Glomerular visceral epithelial cell (primary cell): ENCODE data around the gene SPG21.

Source experiments
- DNase-seq: peaks from one replicate; pipeline ENCODE4 v3.0.0-alpha.2; 2016; ENCODE audit errors: extremely low spot score

Gene SPG21

DNA sequence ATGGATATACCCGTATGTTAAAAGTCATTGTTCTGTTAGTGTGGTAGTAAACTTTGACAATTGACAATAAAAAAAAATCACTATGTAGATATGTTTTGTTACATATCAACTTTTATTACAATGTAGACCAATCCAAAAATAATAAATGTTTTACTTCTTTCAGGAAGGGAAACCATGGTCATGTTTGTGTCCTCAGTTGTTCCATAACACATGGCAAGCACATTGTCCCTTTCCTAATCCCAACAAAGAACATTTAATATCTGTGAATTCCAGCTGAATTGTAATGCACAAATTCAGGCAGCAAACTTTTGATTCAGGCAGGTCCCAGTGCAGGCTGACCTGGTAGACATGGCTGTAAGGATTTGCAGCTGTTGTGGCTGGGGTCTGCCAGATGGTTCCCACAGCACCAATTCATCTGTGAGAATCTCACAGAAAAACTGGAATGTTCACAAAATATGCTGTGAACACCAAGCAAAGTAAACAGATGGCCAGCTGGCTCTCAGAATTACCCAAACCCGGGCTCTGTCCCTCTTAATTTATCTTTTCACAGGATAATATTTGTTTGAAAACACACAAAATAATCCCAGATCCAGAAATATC is 1.9 kb upstream of the SPG21 start:
- no peak for DNase-seq

GRCh38 chr15:64990168-64990470 is 405 bp upstream of the SPG21 start:
- no peak for DNase-seq

GRCh38 chr15:64987136-64987535 is 2.6 kb downstream of the SPG21 start:
- DNase-seq: no peak

GRCh38 chr15:64985366-64986033 is 4.2 kb downstream of the SPG21 start:
- no peak for DNase-seq

DNA sequence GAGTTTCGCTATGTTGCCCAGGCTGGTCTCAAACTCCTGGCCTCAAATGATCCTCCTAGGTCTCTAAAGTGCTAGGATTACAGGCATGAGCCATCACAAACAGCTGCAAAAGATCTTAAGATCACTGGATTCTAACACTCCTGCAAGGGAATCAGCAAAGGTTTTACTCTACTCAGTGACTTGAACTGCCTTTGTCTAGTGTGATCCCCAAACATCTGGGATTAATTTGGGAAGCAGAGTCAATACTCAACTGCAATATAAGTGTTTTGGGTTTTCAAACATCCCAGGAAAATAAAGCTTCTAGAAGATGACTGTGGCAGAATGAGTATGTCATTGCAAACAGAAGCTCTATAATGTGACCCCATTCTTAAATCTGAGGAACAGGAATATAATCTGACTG is 7.2 kb downstream of the SPG21 start:
- DNase-seq: no peak

- DNase-seq: no peak
Observed at GRCh38 chr15:64981812-64982431, 7.8 kb downstream of the SPG21 start.

- DNase-seq: no peak
Observed at GRCh38 chr15:64979252-64979710, 10.4 kb downstream of the SPG21 start.

GRCh38 chr15:64975390-64975789 is 14.3 kb downstream of the SPG21 start:
- no peak for DNase-seq

- DNase-seq: no peak
Observed at GRCh38 chr15:64970698-64971097, 19.0 kb downstream of the SPG21 start.

GRCh38 chr15:64969401-64969800 is 20.3 kb downstream of the SPG21 start:
- no peak for DNase-seq

GRCh38 chr15:64961013-64961412 is 28.7 kb downstream of the SPG21 start:
- DNase-seq: no peak

GRCh38 chr15:64960153-64960552 is 29.6 kb downstream of the SPG21 start:
- no peak for DNase-seq

DNA sequence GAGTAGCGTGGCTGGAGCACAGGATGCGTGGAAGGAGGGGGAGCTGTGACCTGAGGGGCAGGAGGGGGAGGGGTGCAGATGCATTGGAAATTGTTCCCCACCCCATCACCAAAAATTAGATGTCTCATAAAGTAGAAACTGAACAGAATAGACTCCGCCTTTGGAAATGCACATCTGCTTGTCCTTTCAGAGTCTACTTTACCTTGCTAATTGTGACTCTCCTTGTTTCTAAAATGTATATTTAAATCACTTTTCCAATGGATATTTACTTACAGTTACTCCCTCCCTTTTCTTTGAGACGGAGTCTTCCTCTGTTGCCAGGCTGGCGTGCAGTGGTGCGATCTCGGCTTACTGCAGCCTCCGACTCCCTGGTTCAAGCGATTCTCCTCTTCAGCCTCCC is 30.6 kb downstream of the SPG21 start:
- DNase-seq: no peak

GRCh38 chr15:64954395-64954794 is 35.3 kb downstream of the SPG21 start:
- DNase-seq: no peak

- DNase-seq: no peak
Observed at GRCh38 chr15:64951777-64952418, 37.8 kb downstream of the SPG21 start.

DNA sequence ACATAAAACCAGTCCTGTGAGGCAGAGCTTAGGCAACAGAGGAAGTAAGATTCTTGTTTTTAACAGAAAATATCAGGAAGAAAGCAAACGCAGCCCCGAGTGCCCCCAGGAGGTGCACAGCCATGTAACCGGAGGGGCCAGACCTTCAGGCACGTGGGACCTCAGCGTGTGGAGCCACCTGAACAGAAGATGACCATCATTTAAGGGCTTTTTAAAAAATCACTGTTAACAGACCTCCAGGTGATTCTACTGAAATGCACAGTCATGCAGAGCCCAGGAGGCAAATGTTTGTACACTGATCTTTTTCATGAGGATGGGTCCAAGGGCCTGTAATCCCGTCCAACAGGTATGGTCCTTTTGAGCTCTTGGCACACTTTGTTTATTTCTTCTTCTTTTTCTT is 38.8 kb downstream of the SPG21 start:
- DNase-seq: no peak

GRCh38 chr15:64949383-64950186 is 40.1 kb downstream of the SPG21 start:
- DNase-seq: no peak

DNA sequence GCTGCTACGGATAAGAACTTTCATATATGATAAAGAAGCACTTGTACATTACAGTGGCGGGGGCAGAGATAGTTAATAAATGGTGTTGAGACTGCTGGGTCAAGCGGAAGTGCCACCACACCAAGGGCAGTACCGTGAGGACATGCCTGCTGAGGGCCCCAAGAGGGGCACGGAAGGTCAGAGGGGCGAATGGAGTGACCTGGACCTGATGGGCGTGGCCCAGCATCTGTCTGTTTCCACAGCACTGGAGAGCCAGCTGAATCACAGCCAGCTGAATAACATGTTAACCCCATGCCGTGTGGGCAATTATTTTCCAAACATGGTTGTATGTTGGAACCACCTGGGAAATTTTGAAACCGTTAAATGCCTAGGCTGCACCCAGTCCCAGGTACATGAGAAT is 40.8 kb downstream of the SPG21 start:
- DNase-seq: no peak

- no peak for DNase-seq
Observed at GRCh38 chr15:64947211-64947610, 42.5 kb downstream of the SPG21 start.

DNA sequence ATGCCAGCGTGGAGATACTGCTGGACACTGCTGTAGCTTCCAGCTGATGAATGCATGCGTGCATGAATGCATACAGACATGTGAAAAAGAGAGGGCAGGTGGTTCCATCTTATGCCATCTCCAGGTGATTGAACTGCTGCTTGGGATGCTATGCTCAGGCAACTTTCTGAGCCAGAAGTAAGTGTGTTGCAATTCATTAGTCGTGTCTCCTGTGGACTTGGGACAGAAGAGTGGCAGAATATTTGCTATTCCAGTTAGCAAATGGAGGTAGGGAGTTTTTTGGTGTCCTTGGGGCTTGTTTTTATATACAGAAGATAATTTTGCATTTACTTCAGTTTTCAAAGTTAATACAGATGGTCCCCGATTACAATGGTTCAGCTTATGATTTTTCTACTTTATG is 44.8 kb downstream of the SPG21 start:
- DNase-seq: no peak

GRCh38 chr15:64943512-64944225 is 46.0 kb downstream of the SPG21 start:
- DNase-seq: no peak

GRCh38 chr15:64942356-64942755 is 47.4 kb downstream of the SPG21 start:
- no peak for DNase-seq
